Thyroid gland (tissue), 4 donors: ENCODE results near the gene CRAT. TPM values are rescaled to one million over a fixed set of nuclear protein-coding genes. Genes with fewer than 3 reads are reported as not detected.

ENCODE experiments used
- DNase-seq, 2 donors: peaks; one replicate each; pipeline ENCODE4 v3.0.0-alpha.2; 2019
- H3K27ac ChIP-seq, 3 donors: fragments of 200-600 bp; sonication (generic); 1 replicate in 2 of 3; 2 replicates in 1 of 3; pipeline ENCODE4 v1.5.1; 2016 to 2019; ENCODE audit warnings: mild to moderate bottlenecking in 1 of 3, moderate library complexity in 1 of 3
- H3K27me3 ChIP-seq: fragments of 200-600 bp; sonication (generic); one replicate; pipeline ENCODE4 v1.5.1; 2019
- H3K36me3 ChIP-seq, 2 donors: fragments of 200-600 bp; sonication (generic); one replicate each; pipeline ENCODE4 v1.5.1; 2016 to 2019
- H3K4me1 ChIP-seq, 2 donors: fragments of 200-600 bp; sonication (generic); one replicate each; pipeline ENCODE4 v1.5.1; 2017 to 2019
- H3K4me3 ChIP-seq, 3 donors: fragments of 200-600 bp; sonication (generic); replicated peaks in 1 of 3; 1 replicate in 2 of 3; 2 replicates in 1 of 3; pipeline ENCODE4 v1.5.1; 2016; ENCODE audit warnings: mild to moderate bottlenecking in 1 of 3
- H3K9me3 ChIP-seq: fragments of 200-600 bp; sonication (generic); one replicate; pipeline ENCODE4 v1.5.1; 2017
- CTCF ChIP-seq, 6 experiments: fragments of 200-600 bp in 3 of 6; fragments of 450-650 bp in 3 of 6; sonication (generic) in 3 of 6; IDR thresholded peaks; one replicate each; pipeline ENCODE4 v1.5.1; 2016 to 2019; ENCODE audit warnings: antibody characterized with exemption in 6 of 6, mild to moderate bottlenecking in 2 of 6, inconsistent platforms in 1 of 6, moderate library complexity in 1 of 6
- POLR2A ChIP-seq, 2 donors: fragments of 450-650 bp; IDR thresholded peaks; one replicate each; pipeline ENCODE4 v1.6.1; 2017; ENCODE audit warnings: antibody characterized with exemption in 2 of 2, mild to moderate bottlenecking in 2 of 2, moderate library complexity in 1 of 2
- WGBS, 2 donors: methylation state at CpG; one replicate each; pipeline ENCODE4 v1.1.5; 2017; 5-methylcytosine and 5-hydroxymethylcytosine counted together
- intact Hi-C: fragments of 100-400 bp; cut with DNase I; formaldehyde crosslinking; loops from one replicate; pipeline ENCODE4 v1.15.1; 2023
- total RNA-seq, 4 donors: library from RNA; depleted of rRNA; stranded (reverse); fragments of >200 nt; gene quantifications; one replicate each; pipeline ENCODE4 v1.2.3, GENCODE V29; 2016

The CRAT gene
- total RNA-seq, 4 donors from 2014 or later: 44.0 to 59.0 (median 54.1) TPM

- H3K9me3 ChIP-seq: no peaks in the 10 kb centered on the region
- peaks cover 10 to 17% of the 10 kb centered on the region in 2 donors for H3K4me1 ChIP-seq
- peak within 1 kb of the TSS; percentile 48 to 92 (median 67) for H3K4me3 ChIP-seq
- H3K27me3 ChIP-seq: no peaks in the 10 kb centered on the region
- peak within 1 kb of the TSS in 2 of 3 donors; percentile 76 to 79 for H3K27ac ChIP-seq
- TF ChIP-seq POLR2A (IDR thresholded peaks at IDR 0.05) (peak in 1 of 2 donors; percentile 79), CTCF (IDR thresholded peaks at IDR 0.05) (peak in 2 of 6 experiments; percentile 18 to 24)
- DNase-seq: peak; percentile 99 to 100
- 0 to 1% methylated on average over 8 to 21 of the region's 70 CpGs for WGBS, 2 donors
- intact Hi-C loops: no loop called here
- peaks cover 7% of the 10 kb centered on the region in 2 donors for H3K36me3 ChIP-seq
Measured at GRCh38 chr9:129080601-129081387, 29.8 kb downstream of the CRAT start, which contains the start of gene DOLPP1. Gene DOLPP1, plus strand, starts transcription at chr9:129081111. Its CDS starts 21 bp downstream, at chr9:129081132.

GRCh38 chr9:129080298-129080600 is 30.3 kb downstream of the CRAT start:
- H3K4me3 ChIP-seq: peak overlapping the region in 2 of 3 donors; percentile 21 to 92
- no peak overlapping the region for H3K27ac ChIP-seq
- no peak for DNase-seq
- 6% methylated on average over 11 to 12 of the region's 12 CpGs for WGBS, 2 donors
- intact Hi-C loops: no loop called here
- TF ChIP-seq POLR2A (IDR thresholded peaks at IDR 0.05) (no peak), CTCF (IDR thresholded peaks at IDR 0.05) (no peak)
- no peaks in the 10 kb centered on the region for H3K9me3 ChIP-seq
- peaks cover 10 to 17% of the 10 kb centered on the region in 2 donors for H3K4me1 ChIP-seq
- no peaks in the 10 kb centered on the region for H3K27me3 ChIP-seq
- peaks cover 1 to 2% of the 10 kb centered on the region in 2 donors for H3K36me3 ChIP-seq

- Histone ChIP-seq H3K9me3 (no peaks in the 10 kb centered on the region), H3K27me3 (no peaks in the 10 kb centered on the region), H3K36me3 (no peaks in the 10 kb centered on the region), H3K27ac (no peak overlapping the region), H3K4me1 (peaks cover 10 to 17% of the 10 kb centered on the region in 2 donors), H3K4me3 (no peak overlapping the region)
- 81 to 82% methylated on average over 13 of the region's 13 CpGs for WGBS, 2 donors
- TF ChIP-seq POLR2A (IDR thresholded peaks at IDR 0.05) (no peak), CTCF (IDR thresholded peaks at IDR 0.05) (no peak)
- intact Hi-C loops: no loop called here
- no peak for DNase-seq
Measured at GRCh38 chr9:129079829-129080228, 30.8 kb downstream of the CRAT start.

- H3K27ac ChIP-seq: no peak overlapping the region
- no peaks in the 10 kb centered on the region for H3K9me3 ChIP-seq
- WGBS, 2 donors: 69 to 76% methylated on average over 5 to 7 of the region's 18 CpGs
- intact Hi-C loops: no loop called here
- no peaks in the 10 kb centered on the region for H3K36me3 ChIP-seq
- no peaks in the 10 kb centered on the region for H3K27me3 ChIP-seq
- H3K4me3 ChIP-seq: no peak overlapping the region
- no peak for TF ChIP-seq CTCF (IDR thresholded peaks at IDR 0.05)
- no peak for TF ChIP-seq POLR2A (IDR thresholded peaks at IDR 0.05)
- H3K4me1 ChIP-seq: peaks cover 10 to 17% of the 10 kb centered on the region in 2 donors
- no peak for DNase-seq
Measured at GRCh38 chr9:129078691-129079503, 31.7 kb downstream of the CRAT start.
